ENCODE data around the gene TBX3.

DNA sequence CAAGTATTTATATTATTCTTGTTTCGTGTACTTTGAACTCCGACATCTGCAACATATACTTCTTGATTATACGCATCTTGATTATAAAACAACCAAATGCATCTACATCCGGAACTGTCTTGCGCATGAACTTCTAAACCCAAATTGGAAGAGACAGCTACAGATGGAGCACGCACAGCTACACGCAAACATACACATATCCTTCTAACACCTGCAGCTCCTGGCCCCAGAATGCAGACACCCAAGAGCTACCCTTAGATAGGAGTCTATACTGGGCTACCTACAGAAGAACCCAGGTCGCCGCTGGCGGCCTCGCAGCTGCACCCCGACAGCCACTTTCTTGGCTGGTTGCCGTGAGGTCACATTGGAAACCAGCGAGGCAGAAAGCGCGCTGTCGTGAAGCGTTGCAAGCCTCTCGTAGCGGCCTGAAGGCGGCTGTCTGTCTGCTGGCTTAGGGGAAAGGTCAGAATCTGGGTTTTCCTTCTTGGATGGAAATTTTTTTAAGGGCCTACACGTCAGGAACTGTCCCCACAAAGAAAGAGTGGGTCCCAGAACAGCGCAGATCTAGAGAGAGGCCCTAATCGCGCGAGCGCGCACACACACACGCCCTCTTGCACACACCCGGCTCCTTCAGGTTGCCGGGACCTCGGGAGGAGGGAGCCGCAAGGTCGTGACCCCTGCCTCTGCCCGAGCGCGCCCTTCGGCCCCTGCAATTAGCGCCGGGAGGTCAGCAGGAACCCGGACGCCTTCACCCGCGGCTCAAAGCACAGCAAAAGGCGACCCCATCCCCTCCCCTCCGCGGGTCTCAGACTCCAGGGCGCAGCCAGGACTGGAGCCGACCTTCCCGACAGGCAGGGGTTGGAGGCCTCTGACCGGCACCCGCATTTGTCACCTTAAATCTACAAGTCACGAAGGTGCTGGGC is 17.0 kb downstream of the TBX3 start:
- TF ChIP-seq ZFP3 (CRISPR knock-in tag; IDR thresholded peaks at IDR 0.05) (no peak), SNAI2 (CRISPR knock-in tag; IDR thresholded peaks at IDR 0.05) (no peak), RARB (CRISPR knock-in tag; IDR thresholded peaks at IDR 0.05) (no peak), ZNF70 (CRISPR knock-in tag; IDR thresholded peaks at IDR 0.05) (no peak), BACH2 (CRISPR knock-in tag; IDR thresholded peaks at IDR 0.05; ENCODE audit: borderline replicate concordance) (no peak), ARNTL (CRISPR knock-in tag; IDR thresholded peaks at IDR 0.05; ENCODE audit: borderline replicate concordance, low read depth) (no peak), ZFP30 (CRISPR knock-in tag; IDR thresholded peaks at IDR 0.05) (no peak), ZNF565 (CRISPR knock-in tag; conservative IDR thresholded peaks at IDR 0.05; ENCODE audit: low read depth) (no peak), ZC3H10 (CRISPR knock-in tag; IDR thresholded peaks at IDR 0.05) (no peak)
- TF ChIP-seq, protein P1, sequence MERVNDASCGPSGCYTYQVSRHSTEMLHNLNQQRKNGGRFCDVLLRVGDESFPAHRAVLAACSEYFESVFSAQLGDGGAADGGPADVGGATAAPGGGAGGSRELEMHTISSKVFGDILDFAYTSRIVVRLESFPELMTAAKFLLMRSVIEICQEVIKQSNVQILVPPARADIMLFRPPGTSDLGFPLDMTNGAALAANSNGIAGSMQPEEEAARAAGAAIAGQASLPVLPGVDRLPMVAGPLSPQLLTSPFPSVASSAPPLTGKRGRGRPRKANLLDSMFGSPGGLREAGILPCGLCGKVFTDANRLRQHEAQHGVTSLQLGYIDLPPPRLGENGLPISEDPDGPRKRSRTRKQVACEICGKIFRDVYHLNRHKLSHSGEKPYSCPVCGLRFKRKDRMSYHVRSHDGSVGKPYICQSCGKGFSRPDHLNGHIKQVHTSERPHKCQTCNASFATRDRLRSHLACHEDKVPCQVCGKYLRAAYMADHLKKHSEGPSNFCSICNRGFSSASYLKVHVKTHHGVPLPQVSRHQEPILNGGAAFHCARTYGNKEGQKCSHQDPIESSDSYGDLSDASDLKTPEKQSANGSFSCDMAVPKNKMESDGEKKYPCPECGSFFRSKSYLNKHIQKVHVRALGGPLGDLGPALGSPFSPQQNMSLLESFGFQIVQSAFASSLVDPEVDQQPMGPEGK (CRISPR knock-in tag; IDR thresholded peaks at IDR 0.05; ENCODE audit: borderline replicate concordance): no peak
- TF ChIP-seq, protein P2, sequence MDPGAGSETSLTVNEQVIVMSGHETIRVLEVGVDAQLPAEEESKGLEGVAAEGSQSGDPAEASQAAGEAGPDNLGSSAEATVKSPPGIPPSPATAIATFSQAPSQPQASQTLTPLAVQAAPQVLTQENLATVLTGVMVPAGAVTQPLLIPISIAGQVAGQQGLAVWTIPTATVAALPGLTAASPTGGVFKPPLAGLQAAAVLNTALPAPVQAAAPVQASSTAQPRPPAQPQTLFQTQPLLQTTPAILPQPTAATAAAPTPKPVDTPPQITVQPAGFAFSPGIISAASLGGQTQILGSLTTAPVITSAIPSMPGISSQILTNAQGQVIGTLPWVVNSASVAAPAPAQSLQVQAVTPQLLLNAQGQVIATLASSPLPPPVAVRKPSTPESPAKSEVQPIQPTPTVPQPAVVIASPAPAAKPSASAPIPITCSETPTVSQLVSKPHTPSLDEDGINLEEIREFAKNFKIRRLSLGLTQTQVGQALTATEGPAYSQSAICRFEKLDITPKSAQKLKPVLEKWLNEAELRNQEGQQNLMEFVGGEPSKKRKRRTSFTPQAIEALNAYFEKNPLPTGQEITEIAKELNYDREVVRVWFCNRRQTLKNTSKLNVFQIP (CRISPR knock-in tag; IDR thresholded peaks at IDR 0.05; ENCODE audit: borderline replicate concordance, low read depth): no peak
